Mucosa of stomach (tissue), 1 donor: ENCODE data around the gene FASN.
A peak's percentile ranks its signal among the peaks of the same experiment; 100 is the strongest.

Experiments
- H3K27me3 ChIP-seq: one replicate; pipeline ENCODE4 v1.7.0; 2013; ENCODE audit warnings: mild to moderate bottlenecking, low read length; ENCODE audit not compliant: control insufficient read depth, insufficient read depth
- H3K36me3 ChIP-seq: one replicate; pipeline ENCODE4 v1.7.0; 2013; ENCODE audit warnings: low read length; ENCODE audit not compliant: control insufficient read depth, insufficient read depth
- H3K4me1 ChIP-seq: one replicate; pipeline ENCODE4 v1.7.0; 2013; ENCODE audit warnings: mild to moderate bottlenecking, low read length; ENCODE audit not compliant: control insufficient read depth, insufficient read depth
- H3K4me3 ChIP-seq: one replicate; pipeline ENCODE4 v1.7.0; 2013; ENCODE audit warnings: low read length
- H3K9ac ChIP-seq: one replicate; pipeline ENCODE4 v1.7.0; 2013; ENCODE audit warnings: mild to moderate bottlenecking, low read length, moderate library complexity
- H3K9me3 ChIP-seq: one replicate; pipeline ENCODE4 v1.7.0; 2013; ENCODE audit warnings: mild to moderate bottlenecking, low read length, moderate library complexity; ENCODE audit not compliant: control insufficient read depth
- donor health status: Pancreatic carcinoma.

FASN gene

GRCh38 chr17:82105882-82106687 is 8.0 kb upstream of the FASN start:
- Histone ChIP-seq H3K9ac (peak overlapping the region; percentile 67), H3K4me3 (peak overlapping the region; percentile 49), H3K36me3 (no peaks in the 10 kb centered on the region)

GRCh38 chr17:82105417-82105881 is 7.4 kb upstream of the FASN start:
- H3K4me3 ChIP-seq, result no peak overlapping the region
- no peaks in the 10 kb centered on the region for H3K27me3 ChIP-seq
- H3K36me3 ChIP-seq, result no peaks in the 10 kb centered on the region
- H3K4me1 ChIP-seq, result peaks cover 64% of the 10 kb centered on the region
- H3K9me3 ChIP-seq, result no peaks in the 10 kb centered on the region
- peak overlapping the region; percentile 67 for H3K9ac ChIP-seq

More at GRCh38 chr17:82105882-82106687, 8.0 kb upstream of the FASN start:
- peaks cover 59% of the 10 kb centered on the region for H3K4me1 ChIP-seq
- no peaks in the 10 kb centered on the region for H3K27me3 ChIP-seq
- H3K9me3 ChIP-seq, result no peaks in the 10 kb centered on the region

- H3K36me3 ChIP-seq, result no peaks in the 10 kb centered on the region
- H3K4me1 ChIP-seq, result peaks cover 65% of the 10 kb centered on the region
- H3K9ac ChIP-seq, result no peak overlapping the region
- H3K9me3 ChIP-seq, result no peaks in the 10 kb centered on the region
- H3K4me3 ChIP-seq, result no peak overlapping the region
- no peaks in the 10 kb centered on the region for H3K27me3 ChIP-seq
Observed at GRCh38 chr17:82104797-82105416, 6.9 kb upstream of the FASN start.

GRCh38 chr17:82103553-82104451 is 5.8 kb upstream of the FASN start:
- peaks cover 74% of the 10 kb centered on the region for H3K4me1 ChIP-seq

GRCh38 chr17:82101767-82102679 is 4.0 kb upstream of the FASN start:
- no peak overlapping the region for H3K9ac ChIP-seq
- H3K36me3 ChIP-seq, result no peaks in the 10 kb centered on the region
- H3K27me3 ChIP-seq, result no peaks in the 10 kb centered on the region
- H3K9me3 ChIP-seq, result no peaks in the 10 kb centered on the region
- H3K4me3 ChIP-seq, result no peak overlapping the region
- H3K4me1 ChIP-seq, result peaks cover 67% of the 10 kb centered on the region

More at GRCh38 chr17:82103553-82104451, 5.8 kb upstream of the FASN start:
- no peak overlapping the region for H3K4me3 ChIP-seq
- no peaks in the 10 kb centered on the region for H3K36me3 ChIP-seq
- H3K9ac ChIP-seq, result peak overlapping the region; percentile 45
- H3K9me3 ChIP-seq, result no peaks in the 10 kb centered on the region
- no peaks in the 10 kb centered on the region for H3K27me3 ChIP-seq

- Histone ChIP-seq H3K36me3 (no peaks in the 10 kb centered on the region), H3K4me1 (peaks cover 67% of the 10 kb centered on the region), H3K4me3 (no peak overlapping the region), H3K9me3 (no peaks in the 10 kb centered on the region), H3K27me3 (no peaks in the 10 kb centered on the region), H3K9ac (no peak overlapping the region)
Observed at GRCh38 chr17:82101301-82101715, 3.3 kb upstream of the FASN start.

GRCh38 chr17:82100502-82101298 is 2.7 kb upstream of the FASN start:
- H3K27me3 ChIP-seq, result no peaks in the 10 kb centered on the region
- H3K9me3 ChIP-seq, result no peaks in the 10 kb centered on the region
- H3K36me3 ChIP-seq, result no peaks in the 10 kb centered on the region
- peaks cover 67% of the 10 kb centered on the region for H3K4me1 ChIP-seq
- no peak overlapping the region for H3K9ac ChIP-seq
- no peak overlapping the region for H3K4me3 ChIP-seq

- H3K9ac ChIP-seq, result peak overlapping the region; percentile 70
- no peaks in the 10 kb centered on the region for H3K27me3 ChIP-seq
- peaks cover 58% of the 10 kb centered on the region for H3K4me1 ChIP-seq
- peak overlapping the region; percentile 14 for H3K4me3 ChIP-seq
- H3K9me3 ChIP-seq, result no peaks in the 10 kb centered on the region
- H3K36me3 ChIP-seq, result no peaks in the 10 kb centered on the region
Observed at GRCh38 chr17:82098939-82099763, 1.1 kb upstream of the FASN start.

- no peaks in the 10 kb centered on the region for H3K9me3 ChIP-seq
- peaks cover 47% of the 10 kb centered on the region for H3K4me1 ChIP-seq
- peaks cover 5% of the 10 kb centered on the region for H3K36me3 ChIP-seq
- peak overlapping the region; percentile 18 for H3K4me3 ChIP-seq
- peak overlapping the region; percentile 74 for H3K9ac ChIP-seq
- H3K27me3 ChIP-seq, result no peaks in the 10 kb centered on the region
Observed at GRCh38 chr17:82097919-82098168, 192 bp downstream of the FASN start.

GRCh38 chr17:82097184-82097918 is 685 bp downstream of the FASN start:
- H3K27me3 ChIP-seq, result no peaks in the 10 kb centered on the region
- H3K9me3 ChIP-seq, result no peaks in the 10 kb centered on the region
- peak overlapping the region; percentile 74 for H3K9ac ChIP-seq
- peaks cover 5% of the 10 kb centered on the region for H3K36me3 ChIP-seq
- peaks cover 47% of the 10 kb centered on the region for H3K4me1 ChIP-seq
- H3K4me3 ChIP-seq, result peak overlapping the region; percentile 18
